NB4 (cell line): ENCODE data around the gene DGKD.

ENCODE experiments used
- CTCF ChIP-seq: IDR thresholded peaks from one replicate; pipeline ENCODE4 v1.5.1; 2012; ENCODE audit warnings: low read depth, low read length
- MAX ChIP-seq: IDR thresholded peaks from 2 replicates; pipeline ENCODE4 v1.6.1; 2011; ENCODE audit warnings: low read depth, low read length
- MYC ChIP-seq: IDR thresholded peaks from 2 replicates; pipeline ENCODE4 v1.6.1; 2011; ENCODE audit warnings: low read depth, low read length
- POLR2A ChIP-seq: IDR thresholded peaks from 2 replicates; pipeline ENCODE4 v1.6.1; 2011; ENCODE audit warnings: mild to moderate bottlenecking; ENCODE audit not compliant: insufficient read length; ENCODE audit errors: extremely low read depth

- no peak for TF ChIP-seq CTCF
- no peak for TF ChIP-seq POLR2A
- no peak for TF ChIP-seq MAX
- no peak for TF ChIP-seq MYC
These were observed 104.5 kb downstream of the DGKD start for GRCh38 chr2:233458826-233459225.
